Measurements from ENCODE around the gene HRAS. TPM values are rescaled to one million over a fixed set of nuclear protein-coding genes. Genes with fewer than 3 reads are reported as not detected.

The HRAS gene
- total RNA-seq, 4 donors from 2014 or later: 82.9 to 131 (median 96.2) TPM

GRCh38 chr11:560305-561147 is 25.1 kb upstream of the HRAS start, which contains the start of the genes LMNTD2 and RASSF7:
LMNTD2 (minus strand) TSS chr11:560738; CDS start chr11:560716, 22 bp downstream.
RASSF7 (plus strand) TSS chr11:560970; CDS start chr11:561769, 799 bp downstream.
- peak within 1 kb of the TSS; percentile 89 for H3K27ac ChIP-seq
- WGBS: 0% methylated on average over 25 of the region's 95 CpGs
- DNase-seq (ENCODE audit: low spot score in 2 of 2): peak; percentile 92 to 95
- no peaks in the 10 kb centered on the region for H3K36me3 ChIP-seq
- H3K4me3 ChIP-seq: peak within 1 kb of the TSS; percentile 86
- H3K27me3 ChIP-seq: peaks cover 19% of the 10 kb centered on the region
- TF ChIP-seq EP300 (IDR thresholded peaks at IDR 0.05) (no peak), CTCF (IDR thresholded peaks at IDR 0.05) (no peak), POLR2A (IDR thresholded peaks at IDR 0.05) (peak in 1 of 2 donors; percentile 8), POLR2AphosphoS5 (IDR thresholded peaks at IDR 0.05) (peak in 1 of 3 donors; percentile 60)
- H3K4me1 ChIP-seq: peaks cover 53% of the 10 kb centered on the region
- no peaks in the 10 kb centered on the region for H3K9me3 ChIP-seq

GRCh38 chr11:559712-560304 is 24.4 kb upstream of the HRAS start:
- H3K27me3 ChIP-seq: peaks cover 25% of the 10 kb centered on the region
- no peaks in the 10 kb centered on the region for H3K36me3 ChIP-seq
- WGBS: 73% methylated on average over 16 of the region's 18 CpGs
- H3K4me1 ChIP-seq: peaks cover 59% of the 10 kb centered on the region
- no peak for DNase-seq (ENCODE audit: low spot score in 2 of 2)
- H3K27ac ChIP-seq: peak overlapping the region; percentile 89
- H3K9me3 ChIP-seq: no peaks in the 10 kb centered on the region
- H3K4me3 ChIP-seq: peak overlapping the region; percentile 86
- TF ChIP-seq POLR2A (IDR thresholded peaks at IDR 0.05) (no peak), POLR2AphosphoS5 (IDR thresholded peaks at IDR 0.05) (no peak), EP300 (IDR thresholded peaks at IDR 0.05) (no peak), CTCF (IDR thresholded peaks at IDR 0.05) (no peak)

GRCh38 chr11:559020-559620 is 23.7 kb upstream of the HRAS start:
- no peaks in the 10 kb centered on the region for H3K36me3 ChIP-seq
- peaks cover 62% of the 10 kb centered on the region for H3K4me1 ChIP-seq
- peaks cover 32% of the 10 kb centered on the region for H3K27me3 ChIP-seq
- WGBS: 79% methylated on average over 11 of the region's 15 CpGs
- no peak for DNase-seq (ENCODE audit: low spot score in 2 of 2)
- H3K9me3 ChIP-seq: no peaks in the 10 kb centered on the region
- H3K4me3 ChIP-seq: no peak overlapping the region
- no peak overlapping the region for H3K27ac ChIP-seq
- TF ChIP-seq POLR2A (IDR thresholded peaks at IDR 0.05): no peak
- TF ChIP-seq EP300 (IDR thresholded peaks at IDR 0.05): no peak
- no peak for TF ChIP-seq CTCF (IDR thresholded peaks at IDR 0.05)
- TF ChIP-seq POLR2AphosphoS5 (IDR thresholded peaks at IDR 0.05): no peak

GRCh38 chr11:558503-558902 is 23.1 kb upstream of the HRAS start:
- Histone ChIP-seq H3K4me1 (peaks cover 58% of the 10 kb centered on the region), H3K27me3 (peaks cover 38% of the 10 kb centered on the region), H3K4me3 (no peak overlapping the region), H3K36me3 (no peaks in the 10 kb centered on the region), H3K9me3 (no peaks in the 10 kb centered on the region), H3K27ac (no peak overlapping the region)
- no peak for DNase-seq (ENCODE audit: low spot score in 2 of 2)
- WGBS: 87% methylated on average over 16 of the region's 20 CpGs
- TF ChIP-seq POLR2A (IDR thresholded peaks at IDR 0.05): no peak
- no peak for TF ChIP-seq POLR2AphosphoS5 (IDR thresholded peaks at IDR 0.05)
- no peak for TF ChIP-seq EP300 (IDR thresholded peaks at IDR 0.05)
- no peak for TF ChIP-seq CTCF (IDR thresholded peaks at IDR 0.05)
